ENCODE data around the gene ABCB11.

ABCB11 gene

DNA sequence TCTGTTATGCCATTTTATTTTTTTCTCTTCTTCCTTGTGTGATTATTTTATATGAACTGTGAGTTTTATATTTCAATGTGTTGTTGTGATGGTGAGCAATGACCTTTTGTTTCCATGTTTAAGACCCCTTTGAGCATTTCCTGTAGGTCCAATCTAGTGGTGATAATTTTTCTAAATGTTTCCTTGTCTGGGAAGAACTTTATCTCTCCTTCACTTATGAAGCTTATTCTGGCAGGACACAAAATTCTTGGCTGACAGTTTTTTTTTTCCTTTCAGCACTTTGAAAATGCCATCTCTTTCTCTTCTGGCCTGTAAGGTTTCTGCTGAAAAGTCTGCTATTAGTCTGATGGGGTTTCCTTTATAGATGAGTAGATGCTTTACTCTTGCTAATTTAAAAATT, 76.9 kb downstream of the ABCB11 start:
- H3K27me3 ChIP-seq (ENCODE audit: insufficient read depth, low read depth) = no peaks in the 10 kb centered on the region
- TF ChIP-seq, protein P1, sequence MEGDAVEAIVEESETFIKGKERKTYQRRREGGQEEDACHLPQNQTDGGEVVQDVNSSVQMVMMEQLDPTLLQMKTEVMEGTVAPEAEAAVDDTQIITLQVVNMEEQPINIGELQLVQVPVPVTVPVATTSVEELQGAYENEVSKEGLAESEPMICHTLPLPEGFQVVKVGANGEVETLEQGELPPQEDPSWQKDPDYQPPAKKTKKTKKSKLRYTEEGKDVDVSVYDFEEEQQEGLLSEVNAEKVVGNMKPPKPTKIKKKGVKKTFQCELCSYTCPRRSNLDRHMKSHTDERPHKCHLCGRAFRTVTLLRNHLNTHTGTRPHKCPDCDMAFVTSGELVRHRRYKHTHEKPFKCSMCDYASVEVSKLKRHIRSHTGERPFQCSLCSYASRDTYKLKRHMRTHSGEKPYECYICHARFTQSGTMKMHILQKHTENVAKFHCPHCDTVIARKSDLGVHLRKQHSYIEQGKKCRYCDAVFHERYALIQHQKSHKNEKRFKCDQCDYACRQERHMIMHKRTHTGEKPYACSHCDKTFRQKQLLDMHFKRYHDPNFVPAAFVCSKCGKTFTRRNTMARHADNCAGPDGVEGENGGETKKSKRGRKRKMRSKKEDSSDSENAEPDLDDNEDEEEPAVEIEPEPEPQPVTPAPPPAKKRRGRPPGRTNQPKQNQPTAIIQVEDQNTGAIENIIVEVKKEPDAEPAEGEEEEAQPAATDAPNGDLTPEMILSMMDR (conservative IDR thresholded peaks at IDR 0.05; ENCODE audit: low read depth, low read length) = no peak
- H4K20me1 ChIP-seq (ENCODE audit: insufficient read depth) = no peaks in the 10 kb centered on the region
- no peak overlapping the region for H3K4me3 ChIP-seq (IDR thresholded peaks at IDR 0.05; ENCODE audit: insufficient read depth, low read depth, low read length)
- H3K79me2 ChIP-seq (ENCODE audit: insufficient read depth, low read depth) = no peaks in the 10 kb centered on the region
- H3K27ac ChIP-seq = no peak overlapping the region
- no peak overlapping the region for H3K4me2 ChIP-seq
- H3K9ac ChIP-seq = no peak overlapping the region
- H3K36me3 ChIP-seq (ENCODE audit: insufficient read depth) = no peaks in the 10 kb centered on the region
- no peaks in the 10 kb centered on the region for H3K4me1 ChIP-seq (ENCODE audit: low read depth, poor library complexity, severe bottlenecking)
- H2AFZ ChIP-seq (ENCODE audit: low read depth) = no peak overlapping the region

GRCh38 chr2:168952424-168952823, 78.7 kb downstream of the ABCB11 start:
- H3K9ac ChIP-seq = no peak overlapping the region
- TF ChIP-seq, protein P1 (conservative IDR thresholded peaks at IDR 0.05; ENCODE audit: low read depth, low read length) = no peak
- H3K27me3 ChIP-seq (ENCODE audit: insufficient read depth, low read depth) = no peaks in the 10 kb centered on the region
- no peak overlapping the region for H3K4me2 ChIP-seq
- H3K36me3 ChIP-seq (ENCODE audit: insufficient read depth) = no peaks in the 10 kb centered on the region
- H3K4me1 ChIP-seq (ENCODE audit: low read depth, poor library complexity, severe bottlenecking) = no peaks in the 10 kb centered on the region
- H3K79me2 ChIP-seq (ENCODE audit: insufficient read depth, low read depth) = no peaks in the 10 kb centered on the region
- H4K20me1 ChIP-seq (ENCODE audit: insufficient read depth) = no peaks in the 10 kb centered on the region
- no peak overlapping the region for H3K4me3 ChIP-seq (IDR thresholded peaks at IDR 0.05; ENCODE audit: insufficient read depth, low read depth, low read length)
- no peak overlapping the region for H3K27ac ChIP-seq
- no peak overlapping the region for H2AFZ ChIP-seq (ENCODE audit: low read depth)

GRCh38 chr2:168951871-168952270, 79.3 kb downstream of the ABCB11 start:
- TF ChIP-seq, protein P1 (conservative IDR thresholded peaks at IDR 0.05; ENCODE audit: low read depth, low read length) = no peak
- Histone ChIP-seq H2AFZ (ENCODE audit: low read depth) (no peak overlapping the region), H3K27me3 (ENCODE audit: insufficient read depth, low read depth) (no peaks in the 10 kb centered on the region), H3K79me2 (ENCODE audit: insufficient read depth, low read depth) (no peaks in the 10 kb centered on the region), H3K27ac (no peak overlapping the region), H3K4me3 (IDR thresholded peaks at IDR 0.05; ENCODE audit: insufficient read depth, low read depth, low read length) (no peak overlapping the region), H3K4me1 (ENCODE audit: low read depth, poor library complexity, severe bottlenecking) (no peaks in the 10 kb centered on the region), H3K9ac (no peak overlapping the region), H4K20me1 (ENCODE audit: insufficient read depth) (no peaks in the 10 kb centered on the region), H3K4me2 (no peak overlapping the region), H3K36me3 (ENCODE audit: insufficient read depth) (no peaks in the 10 kb centered on the region)

GRCh38 chr2:168949324-168949723, 81.8 kb downstream of the ABCB11 start:
- no peaks in the 10 kb centered on the region for H3K36me3 ChIP-seq (ENCODE audit: insufficient read depth)
- no peak overlapping the region for H3K4me3 ChIP-seq (IDR thresholded peaks at IDR 0.05; ENCODE audit: insufficient read depth, low read depth, low read length)
- H3K27ac ChIP-seq = no peak overlapping the region
- TF ChIP-seq, protein P1 (conservative IDR thresholded peaks at IDR 0.05; ENCODE audit: low read depth, low read length) = no peak
- H3K27me3 ChIP-seq (ENCODE audit: insufficient read depth, low read depth) = no peaks in the 10 kb centered on the region
- no peak overlapping the region for H2AFZ ChIP-seq (ENCODE audit: low read depth)
- no peak overlapping the region for H3K9ac ChIP-seq
- H3K4me1 ChIP-seq (ENCODE audit: low read depth, poor library complexity, severe bottlenecking) = no peaks in the 10 kb centered on the region
- no peak overlapping the region for H3K4me2 ChIP-seq
- H4K20me1 ChIP-seq (ENCODE audit: insufficient read depth) = no peaks in the 10 kb centered on the region
- no peaks in the 10 kb centered on the region for H3K79me2 ChIP-seq (ENCODE audit: insufficient read depth, low read depth)

All from KMS-11 (cell line).